HepG2 (cell line): ENCODE results near the gene LRRC27. TPM values are rescaled to one million over a fixed set of nuclear protein-coding genes. Genes with fewer than 3 reads are reported as not detected.

Experiments
- ETV6 ChIP-seq: sonication (generic); formaldehyde crosslinking; conservative IDR thresholded peaks from 2 replicates; pipeline ENCODE4 v1.4.0; 2020; ENCODE audit warnings: missing genetic modification reagents
- FOXK1 ChIP-seq: sonication (generic); formaldehyde crosslinking; IDR thresholded peaks from 2 replicates; pipeline ENCODE4 v1.4.0; 2020; ENCODE audit warnings: low read depth, missing genetic modification reagents, borderline replicate concordance
- GZF1 ChIP-seq: sonication (generic); formaldehyde crosslinking; IDR thresholded peaks from 2 replicates; pipeline ENCODE4 v1.5.1; 2020; ENCODE audit warnings: mild to moderate bottlenecking, missing genetic modification reagents
- KIAA2018 ChIP-seq: sonication (generic); formaldehyde crosslinking; IDR thresholded peaks from 2 replicates; pipeline ENCODE4 v1.5.0; 2020; ENCODE audit warnings: mild to moderate bottlenecking, missing genetic modification reagents, borderline replicate concordance
- KLF9 ChIP-seq: IDR thresholded peaks from 2 replicates; pipeline ENCODE4 v1.6.1; 2016; ENCODE audit warnings: low read depth
- RAD51 ChIP-seq: fragments of 450-650 bp; IDR thresholded peaks from 2 replicates; pipeline ENCODE4 v1.6.1; 2016; ENCODE audit warnings: borderline replicate concordance
- TERF1 ChIP-seq: sonication (generic); formaldehyde crosslinking; IDR thresholded peaks from 2 replicates; pipeline ENCODE4 v1.8.0; 2022; ENCODE audit warnings: mild to moderate bottlenecking, missing genetic modification reagents, moderate library complexity
- ZBTB10 ChIP-seq: sonication (generic); formaldehyde crosslinking; IDR thresholded peaks from 2 replicates; pipeline ENCODE4 v1.4.0; 2020; ENCODE audit warnings: missing genetic modification reagents, borderline replicate concordance
- ZFP41 ChIP-seq: sonication (generic); formaldehyde crosslinking; IDR thresholded peaks from 2 replicates; pipeline ENCODE4 v1.4.0; 2020; ENCODE audit warnings: mild to moderate bottlenecking, missing genetic modification reagents, borderline replicate concordance
- ZNF441 ChIP-seq: sonication (generic); formaldehyde crosslinking; IDR thresholded peaks from 2 replicates; pipeline ENCODE4 v1.7.0; 2021; ENCODE audit warnings: missing genetic modification reagents, borderline replicate concordance
- ZNF552 ChIP-seq: sonication (generic); formaldehyde crosslinking; IDR thresholded peaks from 2 replicates; pipeline ENCODE4 v1.9.0; 2022; ENCODE audit warnings: missing genetic modification reagents, mild to moderate bottlenecking, borderline replicate concordance
- ZNF644 ChIP-seq: IDR thresholded peaks from 2 replicates; pipeline ENCODE4 v1.6.1; 2016; ENCODE audit warnings: low read depth
- ZNF704 ChIP-seq: sonication (generic); formaldehyde crosslinking; IDR thresholded peaks from 2 replicates; pipeline ENCODE4 v1.8.1; 2023; ENCODE audit warnings: mild to moderate bottlenecking, inconsistent platforms, moderate library complexity, missing genetic modification reagents, borderline replicate concordance
- polyA plus RNA-seq, 8 experiments: library from polyadenylated mRNA; depleted of rRNA in 3 of 8; stranded (reverse) in 7 of 8; unstranded in 1 of 8; fragments of >200 nt; fragmentation: Illumina TruSeq in 4 of 8; extraction: Trizol in 4 of 8; gene quantifications; 2 replicates each; pipeline versions ENCODE4 v1.2.1 to v1.2.3, GENCODE V29; 2011 to 2016; ENCODE audit warnings: low read depth in 4 of 8, missing spikeins in 1 of 8, mixed read lengths in 1 of 8; ENCODE audit not compliant: insufficient read depth in 1 of 8
- total RNA-seq, 5 experiments: library from RNA; depleted of rRNA; stranded (reverse); fragments of >200 nt; fragmentation: Illumina TruSeq; extraction: Trizol; gene quantifications; 2 replicates each; pipeline ENCODE4 v1.2.3, GENCODE V29; 2016; ENCODE audit warnings: low read depth in 1 of 5

Gene LRRC27
- total and polyA plus RNA-seq, 2 of the 13 experiments (the other 11 are each of a cell fraction or from before 2014, with no cell fraction given): 4.2 to 4.6 TPM

GRCh38 chr10:132331601-132332432, at the start of gene LRRC27 (continued):
- TF ChIP-seq ZNF704 (CRISPR knock-in tag): no peak; the same call in 1 of the 2 replicates
- TF ChIP-seq GZF1 (CRISPR knock-in tag): no peak
- TF ChIP-seq TERF1 (CRISPR knock-in tag): no peak
- 0 out of 2 replicates have a peak, but pooled peaks have one; percentile 88 for TF ChIP-seq ZNF552
- TF ChIP-seq FOXK1: peak; percentile 82
- TF ChIP-seq KLF9: peak; percentile 78; the same call in 1 of the 2 replicates
- 0 out of 2 replicates have a peak, but pooled peaks have one; percentile 47 for TF ChIP-seq ETV6 (CRISPR knock-in tag)
- no peak for TF ChIP-seq ZNF644 (CRISPR knock-in tag)
- peak; percentile 92; the same call in 1 of the 2 replicates for TF ChIP-seq ZFP41 (CRISPR knock-in tag)
- TF ChIP-seq ZNF441 (CRISPR knock-in tag): no peak
- TF ChIP-seq ZBTB10: no peak
- TF ChIP-seq RAD51: no peak
- TF ChIP-seq KIAA2018: no peak
